HG02571 (cell line): ENCODE measurements around the gene WNT2B.

Experiments
- ATAC-seq: cut with Tn5 transposase; IDR thresholded peaks from one replicate; pipeline ENCODE4 v1.9.1; 2021; ENCODE audit warnings: mild to moderate bottlenecking, moderate library complexity; ENCODE audit not compliant: unreplicated experiment

The WNT2B gene

GRCh38 chr1:112564081-112564480, 55.3 kb downstream of the WNT2B start:
- no peak for ATAC-seq

DNA sequence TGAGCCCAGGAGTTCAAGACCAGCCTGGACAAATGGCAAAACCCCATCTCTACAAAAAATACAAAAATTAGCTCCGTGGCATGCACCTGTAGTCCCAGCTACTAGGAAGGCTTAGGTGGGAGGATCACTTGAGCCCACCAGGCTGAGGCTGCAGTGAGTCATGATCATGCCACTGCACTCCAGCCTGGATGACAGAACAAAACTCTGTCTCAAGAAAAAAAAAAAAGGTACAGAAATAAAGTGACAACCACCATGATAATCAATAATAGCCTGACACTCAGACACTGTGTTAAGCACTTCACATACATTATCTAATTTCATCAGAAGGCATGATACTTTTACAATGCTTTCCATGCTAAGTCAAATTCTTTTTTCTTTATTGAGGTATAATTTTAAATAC, 57.0 kb downstream of the WNT2B start:
- ATAC-seq, result no peak

- ATAC-seq, result no peak
These were observed 66.5 kb downstream of the WNT2B start for GRCh38 chr1:112575154-112575804.

- no peak for ATAC-seq
These were observed 67.5 kb downstream of the WNT2B start for GRCh38 chr1:112576240-112576639.
